ENCODE data around the gene RGS9BP.
A peak's percentile ranks its signal among the peaks of the same experiment; 100 is the strongest.
"Not testable (repeated sequence)": the region's sequence is repeated elsewhere in the genome, so short reads cannot be mapped to it uniquely, and the experiment has no call there.

RGS9BP gene

GRCh38 chr19:32671883-32672593, 3.6 kb upstream of the RGS9BP start:
- DNase-seq (ENCODE audit: low spot score): no peak

DNA sequence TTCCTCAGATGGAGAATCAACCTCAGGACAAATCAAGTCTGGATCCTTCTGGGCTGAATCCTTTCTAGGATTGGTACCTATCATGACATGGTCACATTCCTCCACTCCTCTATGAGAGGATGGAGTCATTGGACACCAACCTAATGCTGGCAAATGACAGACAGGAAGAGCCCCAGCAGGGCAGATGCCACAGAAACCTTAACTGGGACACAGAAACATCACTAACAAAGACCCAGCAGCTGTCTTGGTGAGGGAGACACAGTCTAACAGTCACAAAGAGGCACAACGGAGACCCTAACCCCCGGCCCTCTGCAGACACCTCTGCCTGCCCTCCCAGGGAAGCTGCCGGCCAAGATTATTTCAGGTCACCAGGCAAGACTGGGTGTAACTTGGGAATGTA, 2.8 kb upstream of the RGS9BP start:
- no peak for DNase-seq (ENCODE audit: low spot score)

GRCh38 chr19:32673573-32673972, 2.1 kb upstream of the RGS9BP start:
- DNase-seq (ENCODE audit: low spot score): no peak

DNA sequence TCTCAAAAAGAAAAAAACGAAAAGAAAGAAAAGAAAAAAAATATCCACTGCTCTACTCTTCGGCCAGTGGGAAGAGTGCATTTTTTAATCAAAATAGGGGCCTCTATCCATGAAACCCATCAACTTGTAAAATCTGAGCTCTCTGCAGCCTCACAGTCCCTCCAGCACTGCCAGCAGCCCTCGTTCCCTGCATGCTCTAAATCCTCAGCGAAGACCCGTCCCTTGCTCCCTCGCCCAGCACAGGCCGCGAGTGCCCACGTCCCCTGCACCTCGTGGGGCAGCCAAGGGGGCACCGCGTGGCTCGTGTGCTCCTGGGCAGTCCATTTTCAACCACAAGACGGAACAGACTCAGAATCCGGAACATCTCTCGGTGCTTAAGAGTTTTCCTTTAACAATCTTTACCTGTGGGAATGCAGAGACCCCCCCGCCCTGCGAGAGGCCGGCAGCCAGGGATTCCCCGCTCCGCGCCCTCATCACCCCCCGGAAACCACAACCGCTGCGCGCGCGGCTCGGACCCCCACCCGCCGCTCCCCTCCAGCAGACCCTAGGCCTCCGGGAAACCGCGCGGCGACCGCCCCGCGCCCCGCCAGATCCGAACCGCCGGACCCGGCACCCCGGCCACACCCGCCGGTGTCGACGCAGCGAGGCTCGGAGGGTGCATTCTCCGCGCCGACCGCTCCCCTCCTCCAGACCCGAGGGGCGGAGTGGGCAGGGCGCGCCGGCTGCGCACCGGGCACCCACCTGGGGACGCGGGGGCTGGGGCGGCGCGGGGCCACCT, 1.3 kb upstream of the RGS9BP start:
- DNase-seq (ENCODE audit: low spot score): peak; percentile 16

GRCh38 chr19:32674931-32675719, 523 bp upstream of the RGS9BP start, which contains the start of gene ANKRD27:
ANKRD27 (minus strand) TSS chr19:32675180; CDS start chr19:32659015, 16,165 bp downstream.
- DNase-seq (ENCODE audit: low spot score): peak; percentile 100

DNA sequence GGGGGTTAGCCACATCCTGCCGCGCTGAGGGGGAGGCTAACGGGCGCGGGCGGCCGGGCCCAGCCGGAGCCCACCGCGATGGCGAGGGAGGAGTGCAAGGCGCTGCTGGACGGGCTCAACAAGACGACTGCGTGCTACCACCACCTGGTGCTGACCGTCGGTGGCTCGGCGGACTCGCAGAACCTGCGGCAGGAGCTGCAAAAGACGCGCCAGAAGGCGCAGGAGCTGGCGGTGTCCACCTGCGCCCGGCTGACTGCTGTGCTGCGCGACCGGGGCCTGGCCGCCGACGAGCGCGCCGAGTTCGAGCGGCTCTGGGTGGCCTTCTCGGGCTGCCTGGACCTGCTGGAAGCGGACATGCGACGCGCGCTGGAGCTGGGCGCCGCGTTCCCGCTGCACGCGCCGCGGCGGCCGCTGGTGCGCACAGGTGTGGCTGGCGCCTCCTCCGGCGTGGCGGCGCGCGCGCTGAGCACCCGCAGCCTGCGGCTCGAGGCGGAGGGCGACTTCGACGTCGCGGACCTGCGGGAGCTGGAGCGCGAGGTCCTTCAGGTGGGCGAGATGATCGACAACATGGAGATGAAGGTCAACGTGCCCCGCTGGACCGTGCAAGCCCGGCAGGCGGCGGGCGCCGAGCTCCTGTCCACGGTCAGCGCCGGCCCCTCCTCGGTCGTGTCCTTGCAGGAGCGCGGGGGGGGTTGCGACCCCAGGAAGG, 692 bp downstream of the RGS9BP start:
- DNase-seq (ENCODE audit: low spot score): no peak

DNA sequence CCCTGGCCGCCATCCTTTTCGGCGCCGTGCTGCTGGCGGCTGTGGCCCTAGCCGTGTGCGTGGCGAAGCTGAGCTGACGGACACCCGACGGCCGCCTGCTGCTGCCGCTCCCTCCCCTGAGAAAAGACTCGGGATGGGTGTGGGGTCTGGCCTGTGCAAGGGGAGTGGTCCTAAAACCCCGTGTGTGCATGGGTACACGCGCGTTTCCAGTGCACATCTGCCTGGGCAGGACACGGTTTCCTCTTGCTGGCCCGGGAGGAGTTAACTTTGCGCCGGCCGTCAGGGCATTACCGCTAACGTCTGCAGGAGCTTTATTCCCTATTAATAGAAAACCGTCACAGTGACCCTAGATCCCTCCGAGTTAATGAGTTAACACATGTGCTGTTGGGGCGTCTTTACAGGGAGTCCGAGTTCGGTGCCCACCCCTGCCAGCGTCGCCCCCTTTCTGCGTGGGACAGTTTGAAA, 1.3 kb downstream of the RGS9BP start:
- no peak for DNase-seq (ENCODE audit: low spot score)

DNA sequence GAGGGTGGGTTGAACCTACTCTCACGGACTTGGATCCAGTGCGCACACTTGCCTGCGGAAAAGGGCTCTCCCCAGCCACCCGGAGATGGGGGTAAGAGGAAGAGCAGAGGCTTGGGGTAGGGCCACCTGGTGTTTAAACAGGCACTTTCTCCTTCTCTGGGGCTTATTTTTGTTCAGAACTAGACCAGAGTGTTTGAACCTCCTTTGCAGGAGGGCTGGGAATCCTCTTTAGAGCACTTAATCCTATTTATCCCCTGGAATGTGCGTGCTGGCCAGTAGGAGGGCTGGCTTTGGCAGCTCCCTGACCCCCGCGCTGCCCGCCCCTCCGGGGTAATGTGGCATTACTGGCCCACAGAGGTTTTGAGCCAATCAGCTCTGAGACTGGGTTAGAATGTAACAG, 2.0 kb downstream of the RGS9BP start:
- no peak for DNase-seq (ENCODE audit: low spot score)

DNA sequence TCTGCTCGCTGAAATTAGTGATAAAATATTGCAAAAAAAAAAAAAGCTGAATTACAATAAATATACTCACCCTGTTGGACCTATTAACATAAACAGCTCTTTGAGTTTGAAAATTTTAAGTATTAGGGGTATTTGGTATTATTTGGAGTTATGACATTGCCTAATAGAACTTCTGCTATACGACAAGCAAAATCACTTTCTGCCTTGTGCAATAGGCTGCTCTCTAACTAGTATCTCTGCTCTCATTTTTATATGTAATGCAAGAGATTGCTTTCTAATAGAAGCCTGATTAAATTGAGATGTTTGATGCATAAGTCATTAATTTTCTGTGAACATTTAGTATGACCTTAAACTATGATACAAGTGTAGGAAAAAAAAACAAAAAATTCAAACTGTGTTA, 5.3 kb downstream of the RGS9BP start:
- no peak for DNase-seq (ENCODE audit: low spot score)

DNA sequence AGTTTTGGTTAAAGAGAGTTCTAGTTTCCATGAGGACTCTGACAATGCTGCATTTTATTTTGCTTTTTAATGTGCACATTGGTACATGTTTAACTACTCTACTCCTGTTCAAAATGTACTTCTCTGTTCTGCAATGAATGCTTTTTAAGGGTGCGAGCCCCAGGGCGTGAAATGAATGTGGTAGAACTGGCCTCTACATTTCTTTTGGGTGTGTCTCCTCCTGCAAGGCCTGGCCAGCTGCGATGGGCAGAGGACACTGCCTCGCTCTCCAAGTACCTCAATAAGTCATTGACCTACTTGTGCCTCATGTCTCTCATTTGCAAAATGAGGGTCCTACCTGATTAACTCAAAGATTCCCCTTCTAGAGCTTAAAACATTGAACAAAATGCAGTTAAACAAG, 6.7 kb downstream of the RGS9BP start:
- DNase-seq (ENCODE audit: low spot score): no peak

DNA sequence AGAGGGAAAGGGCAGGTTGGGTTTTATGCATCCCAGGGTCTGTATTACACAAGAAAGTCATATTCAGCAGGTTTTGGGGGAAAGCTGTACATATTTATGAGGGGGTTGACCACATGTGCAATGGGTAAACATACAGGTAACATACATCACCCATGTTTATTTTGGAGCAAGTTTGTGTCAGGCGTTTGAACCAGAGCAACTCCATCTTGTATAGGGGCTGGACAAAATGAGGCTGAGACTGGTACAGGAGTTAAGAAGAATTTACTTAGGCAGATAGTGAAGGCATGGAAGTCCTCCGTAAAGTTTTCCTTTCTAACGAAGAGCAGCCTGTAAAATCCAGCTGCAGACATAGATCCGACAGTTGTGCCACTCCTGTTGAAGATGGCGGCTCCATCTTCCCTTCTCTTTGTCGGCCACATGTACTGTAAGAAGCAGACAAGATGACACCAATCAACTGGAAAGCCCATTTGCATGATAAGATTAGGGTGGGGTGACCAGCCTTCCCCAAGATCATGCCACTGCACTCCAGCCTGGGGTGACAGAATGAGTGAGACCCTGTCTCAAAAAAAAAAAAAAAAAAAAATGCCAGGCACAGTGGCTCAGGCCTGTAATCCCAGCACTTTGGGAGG, 11.3 kb downstream of the RGS9BP start:
- no peak for DNase-seq (ENCODE audit: low spot score)

GRCh38 chr19:32687681-32688080, 12.0 kb downstream of the RGS9BP start:
- no peak for DNase-seq (ENCODE audit: low spot score)

- DNase-seq (ENCODE audit: low spot score): no peak
Observed at GRCh38 chr19:32688311-32688710, 12.7 kb downstream of the RGS9BP start.

DNA sequence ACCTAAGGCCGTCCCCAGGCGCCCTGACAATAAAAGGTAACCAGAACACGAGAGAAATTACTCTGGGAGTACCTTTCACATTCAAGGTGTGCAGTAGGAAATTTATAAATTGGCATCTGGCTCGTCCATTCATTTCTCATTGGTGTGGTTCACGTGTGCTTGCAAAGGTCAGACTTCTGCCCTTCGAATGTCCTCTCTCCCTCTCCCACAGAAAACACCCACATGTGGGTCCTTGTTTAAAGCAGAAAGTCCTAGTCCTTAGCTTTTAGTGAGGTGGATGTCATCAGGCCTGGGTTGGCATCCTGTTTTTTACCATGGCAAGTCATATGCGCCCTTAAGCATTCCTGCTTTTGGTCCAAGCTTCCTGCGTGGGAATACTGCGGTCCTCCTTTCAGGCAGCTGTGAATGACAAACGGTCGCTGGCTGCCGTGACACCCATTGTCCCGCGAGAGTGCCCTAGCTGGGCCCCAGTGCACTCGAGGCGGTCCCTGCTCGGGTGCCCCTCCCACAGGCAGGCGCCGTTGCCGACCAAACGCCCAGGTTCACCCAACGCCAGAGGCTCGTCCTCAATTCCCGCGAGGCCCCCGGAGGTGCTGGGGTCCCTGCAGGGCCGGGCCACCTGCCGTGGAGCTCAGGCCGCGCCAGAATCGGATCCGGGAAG, 15.8 kb downstream of the RGS9BP start, which contains the start of gene NUDT19:
TSS of gene NUDT19 (plus strand) at position 531 of the 661 bp plus-strand sequence. CDS start 140 bp downstream, outside the sequence.
- DNase-seq (ENCODE audit: low spot score): peak; percentile 93

DNA sequence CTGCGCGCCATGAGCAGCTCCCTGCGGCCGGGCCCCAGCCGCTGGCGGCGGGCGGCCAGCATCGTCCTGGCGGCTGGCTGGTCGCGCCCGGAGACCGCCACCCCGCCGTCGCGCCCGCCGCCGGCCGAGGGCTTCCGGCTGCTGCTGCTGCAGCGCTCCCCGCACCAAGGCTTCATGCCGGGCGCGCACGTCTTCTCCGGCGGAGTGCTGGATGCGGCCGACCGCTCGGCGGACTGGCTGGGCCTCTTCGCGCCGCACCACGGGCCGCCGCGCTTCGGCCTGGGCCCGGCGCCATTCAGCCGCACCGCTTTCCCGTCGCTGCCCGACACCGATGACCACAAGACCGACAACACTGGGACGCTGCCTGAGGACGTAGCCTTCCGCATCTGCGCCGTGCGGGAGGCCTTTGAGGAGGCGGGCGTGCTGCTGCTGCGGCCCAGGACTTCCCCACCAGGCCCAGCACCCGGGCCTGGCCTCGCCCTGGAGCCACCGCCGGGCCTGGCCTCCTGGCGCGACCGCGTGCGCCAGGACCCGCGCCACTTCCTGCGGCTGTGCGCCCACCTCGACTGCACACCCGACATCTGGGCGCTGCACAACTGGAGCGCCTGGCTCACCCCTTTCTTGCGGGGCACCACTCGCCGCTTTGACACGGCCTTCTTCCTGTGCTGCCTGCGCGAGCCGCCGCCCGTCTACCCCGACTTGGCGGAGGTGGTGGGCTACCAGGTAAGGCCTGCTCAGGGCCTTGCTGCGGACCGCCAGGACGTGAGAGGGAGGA, 16.5 kb downstream of the RGS9BP start:
- DNase-seq (ENCODE audit: low spot score): peak; percentile 78

DNA sequence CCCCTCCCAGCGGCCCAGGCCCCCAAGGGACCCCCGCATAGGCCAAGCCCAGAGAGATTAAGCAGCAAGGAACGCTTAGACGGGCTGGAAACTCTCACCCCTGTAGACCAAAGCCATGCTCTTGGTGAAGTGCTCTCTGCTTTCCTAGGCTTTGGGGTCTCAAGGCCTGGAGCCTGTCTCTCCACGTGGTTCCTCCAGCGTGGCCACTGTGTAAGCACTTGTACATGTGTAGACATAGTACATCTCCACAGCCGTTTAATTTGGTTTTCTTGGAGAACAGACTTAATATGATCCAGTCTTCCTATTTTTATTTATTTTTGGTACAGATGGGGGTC, 17.0 kb downstream of the RGS9BP start:
- DNase-seq (ENCODE audit: low spot score): no peak

DNA sequence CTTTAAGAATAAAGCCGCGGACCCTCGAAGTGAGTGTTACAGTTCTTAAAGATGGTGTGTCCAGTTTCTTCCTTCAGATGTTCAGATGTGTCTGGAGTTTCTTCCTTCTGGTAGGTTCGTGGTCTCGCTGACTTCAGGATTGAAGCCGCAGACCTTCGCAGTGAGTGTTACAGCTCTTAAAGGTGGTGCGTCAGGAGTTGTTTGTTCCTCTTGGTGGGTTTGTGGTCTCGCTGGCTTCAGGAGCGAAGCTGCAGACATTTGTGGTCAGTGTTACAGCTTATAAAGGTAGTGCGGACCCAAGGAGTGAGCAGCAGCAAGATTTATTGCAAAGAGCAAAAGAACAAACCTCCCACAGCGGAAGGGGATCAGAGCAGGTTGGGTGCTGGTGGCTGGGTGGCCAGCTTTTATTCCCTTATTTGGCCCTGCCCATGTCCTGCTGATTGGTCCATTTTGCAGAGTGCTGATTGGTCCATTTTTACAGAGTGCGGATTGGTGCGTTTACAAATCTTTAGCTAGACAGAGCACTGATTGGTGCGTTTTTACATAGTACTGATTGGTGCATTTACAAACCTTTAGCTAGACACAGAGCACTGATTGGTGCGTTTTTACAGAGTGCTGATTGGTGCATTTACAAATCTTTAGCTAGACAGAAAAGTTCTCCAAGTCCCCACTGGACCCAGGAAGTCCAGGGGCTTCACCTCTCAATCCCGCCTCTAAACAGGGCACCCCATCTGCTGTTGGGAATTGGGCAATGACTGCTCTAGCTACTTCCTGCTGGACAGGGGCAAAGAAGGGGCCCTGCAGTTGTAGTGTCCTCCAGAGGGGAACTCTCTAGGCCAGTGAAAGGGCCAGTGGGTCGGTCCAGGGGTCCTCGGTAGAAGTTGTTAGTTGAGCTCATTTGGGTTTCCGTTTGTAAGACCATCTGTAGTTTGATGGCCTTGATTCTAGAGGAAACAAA, 17.8 kb downstream of the RGS9BP start:
- not testable (repeated sequence) for DNase-seq (ENCODE audit: low spot score)

DNA sequence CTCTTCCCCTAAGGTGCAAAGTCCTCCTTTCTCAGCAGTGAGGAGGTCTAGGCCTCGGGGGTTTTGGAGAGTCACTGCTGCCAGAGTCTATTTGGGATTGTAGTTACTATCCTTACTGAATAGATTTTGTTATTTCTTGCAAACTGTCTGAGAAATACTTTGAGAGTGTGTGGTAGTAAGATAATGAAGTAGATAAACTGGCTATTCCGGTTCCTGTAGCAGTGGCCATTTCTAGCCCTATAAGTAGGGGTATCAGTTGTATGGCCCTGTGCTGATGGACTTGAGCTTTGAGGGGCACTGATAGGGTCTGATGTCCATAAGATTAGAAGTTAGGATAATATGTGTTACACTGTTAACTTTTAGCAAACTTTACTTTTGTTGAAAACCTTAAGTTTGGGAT, 18.7 kb downstream of the RGS9BP start:
- DNase-seq (ENCODE audit: low spot score): not testable (repeated sequence)

- not testable (repeated sequence) for DNase-seq (ENCODE audit: low spot score)
Observed at GRCh38 chr19:32694851-32695250, 19.2 kb downstream of the RGS9BP start.

Measured in AG08396 (cell line).